Muscle layer of colon (tissue), 2 donors: ENCODE results near the gene INMT.

ENCODE experiments used
- H3K27ac ChIP-seq: one replicate; pipeline ENCODE4 v1.7.0; 2013; ENCODE audit warnings: low read depth, mild to moderate bottlenecking, low read length, moderate library complexity
- H3K27me3 ChIP-seq, 2 donors: one replicate each; pipeline ENCODE4 v1.7.0; 2013; ENCODE audit warnings: low read length in 2 of 2, mild to moderate bottlenecking in 2 of 2; ENCODE audit not compliant: insufficient read depth in 2 of 2, control insufficient read depth in 1 of 2
- H3K36me3 ChIP-seq: one replicate; pipeline ENCODE4 v1.7.0; 2013; ENCODE audit warnings: mild to moderate bottlenecking, low read length; ENCODE audit not compliant: insufficient read depth
- H3K4me1 ChIP-seq: one replicate; pipeline ENCODE4 v1.7.0; 2013; ENCODE audit warnings: mild to moderate bottlenecking, low read length; ENCODE audit not compliant: insufficient read depth
- H3K4me3 ChIP-seq, 2 donors: one replicate each; pipeline ENCODE4 v1.7.0; 2013; ENCODE audit warnings: low read length in 2 of 2, low read depth in 1 of 2, mild to moderate bottlenecking in 1 of 2, moderate library complexity in 1 of 2
- H3K9ac ChIP-seq: one replicate; pipeline ENCODE4 v1.7.0; 2013; ENCODE audit warnings: low read length
- H3K9me3 ChIP-seq: one replicate; pipeline ENCODE4 v1.7.0; 2013; ENCODE audit warnings: mild to moderate bottlenecking, low read length
- donor health status: abdominal sarcoma.
- donor health status: Adenocarcinoma of cecum.

The INMT gene

DNA sequence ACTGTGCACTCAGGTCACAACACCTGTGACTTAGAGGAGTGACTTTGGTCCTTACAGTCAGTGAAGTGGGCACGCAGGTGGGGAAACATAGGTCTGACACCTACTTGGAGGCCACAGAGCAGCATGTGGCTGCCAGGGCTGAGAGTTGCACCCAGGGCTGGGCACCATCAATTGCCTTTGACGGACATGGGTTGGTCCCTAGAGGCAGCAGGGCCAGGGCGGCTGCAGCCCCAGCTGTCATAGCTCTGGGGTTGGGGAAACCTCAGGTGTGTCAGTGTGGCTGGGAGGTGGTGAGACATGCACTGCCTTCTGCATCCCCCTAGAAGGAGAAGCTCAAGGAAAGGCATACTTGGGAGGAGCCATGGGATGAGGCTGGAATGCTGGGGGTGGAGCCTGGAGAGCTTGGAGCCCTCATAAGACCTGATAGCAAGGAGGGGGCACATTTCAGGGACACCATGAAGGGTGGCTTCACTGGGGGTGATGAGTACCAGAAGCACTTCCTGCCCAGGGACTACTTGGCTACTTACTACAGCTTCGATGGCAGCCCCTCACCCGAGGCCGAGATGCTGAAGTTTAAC, at the start of gene INMT:
INMT (plus strand) TSS at position 440 of the 578 bp plus-strand sequence; CDS start at position 456, 16 bp downstream.
- Histone ChIP-seq H3K4me3 (peak within 1 kb of the TSS; percentile 24 to 61), H3K4me1 (peaks cover 37% of the 10 kb centered on the region), H3K27ac (peak within 1 kb of the TSS; percentile 71), H3K9ac (peak within 1 kb of the TSS; percentile 21), H3K27me3 (no peaks in the 10 kb centered on the region), H3K36me3 (no peaks in the 10 kb centered on the region), H3K9me3 (no peaks in the 10 kb centered on the region)

DNA sequence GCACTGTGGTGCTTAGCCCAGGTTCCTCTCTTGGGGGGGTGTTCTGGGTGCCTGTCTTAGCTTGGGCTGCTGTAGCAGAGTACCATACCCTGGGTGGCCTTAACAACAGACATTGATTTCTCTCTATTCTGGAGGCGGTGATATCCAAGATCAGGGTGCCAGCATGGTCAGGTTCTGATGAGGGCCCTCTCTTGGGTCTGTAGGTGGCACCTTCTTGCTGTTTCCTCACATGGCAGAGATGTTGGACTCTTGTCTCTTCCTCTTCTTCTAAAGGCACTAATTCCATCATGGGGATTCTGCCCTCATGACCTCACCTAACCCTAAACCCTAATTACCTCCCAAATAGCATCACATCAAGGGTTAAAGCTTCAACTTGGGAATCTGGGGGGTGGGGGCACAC, 49.7 kb upstream of the INMT start:
- Histone ChIP-seq H3K27ac (no peak overlapping the region), H3K27me3 (no peaks in the 10 kb centered on the region), H3K9me3 (no peaks in the 10 kb centered on the region), H3K9ac (no peak overlapping the region), H3K4me3 (no peak overlapping the region), H3K4me1 (no peaks in the 10 kb centered on the region), H3K36me3 (no peaks in the 10 kb centered on the region)

DNA sequence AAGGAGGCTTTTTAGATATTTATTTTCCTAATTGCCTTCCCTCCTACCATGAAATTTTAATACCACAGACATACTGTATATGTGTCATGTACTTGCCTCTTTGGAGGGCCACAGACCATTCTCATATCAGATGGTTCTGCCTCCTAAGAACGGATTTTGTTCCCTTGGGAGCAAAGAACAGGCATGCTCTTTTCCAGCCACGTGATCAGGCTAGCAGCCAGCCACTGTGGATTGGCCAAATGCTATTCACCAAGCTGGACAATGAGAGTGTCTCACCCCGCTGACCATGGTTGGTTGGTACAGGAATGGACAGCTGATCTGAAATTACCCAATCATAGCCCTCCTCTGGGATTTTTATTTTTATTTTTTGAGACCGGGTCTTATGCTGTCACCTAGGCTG, 48.2 kb upstream of the INMT start:
- no peaks in the 10 kb centered on the region for H3K4me1 ChIP-seq
- no peak overlapping the region for H3K27ac ChIP-seq
- H3K9ac ChIP-seq, result no peak overlapping the region
- no peak overlapping the region for H3K4me3 ChIP-seq
- no peaks in the 10 kb centered on the region for H3K27me3 ChIP-seq
- no peaks in the 10 kb centered on the region for H3K36me3 ChIP-seq
- H3K9me3 ChIP-seq, result no peaks in the 10 kb centered on the region

DNA sequence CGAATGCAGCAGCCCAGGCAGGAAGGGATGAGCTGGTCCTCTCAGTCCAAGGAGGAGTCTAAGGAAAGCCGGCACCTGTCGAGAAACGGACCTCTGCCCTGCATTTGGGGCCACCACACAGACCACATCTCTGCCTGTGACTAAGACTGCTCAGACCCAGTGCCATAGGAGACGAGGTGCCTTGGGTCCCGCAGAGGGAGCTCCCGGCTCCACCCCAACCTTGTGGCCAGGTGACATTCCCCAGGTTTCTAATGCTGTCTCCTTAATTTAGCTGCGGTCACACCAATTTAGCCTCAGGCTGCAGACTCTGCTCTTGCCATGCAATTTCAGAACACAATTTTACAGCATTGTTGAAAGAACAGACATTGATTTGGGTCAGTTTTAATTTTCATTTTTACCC, 46.9 kb upstream of the INMT start:
- no peaks in the 10 kb centered on the region for H3K4me1 ChIP-seq

DNA sequence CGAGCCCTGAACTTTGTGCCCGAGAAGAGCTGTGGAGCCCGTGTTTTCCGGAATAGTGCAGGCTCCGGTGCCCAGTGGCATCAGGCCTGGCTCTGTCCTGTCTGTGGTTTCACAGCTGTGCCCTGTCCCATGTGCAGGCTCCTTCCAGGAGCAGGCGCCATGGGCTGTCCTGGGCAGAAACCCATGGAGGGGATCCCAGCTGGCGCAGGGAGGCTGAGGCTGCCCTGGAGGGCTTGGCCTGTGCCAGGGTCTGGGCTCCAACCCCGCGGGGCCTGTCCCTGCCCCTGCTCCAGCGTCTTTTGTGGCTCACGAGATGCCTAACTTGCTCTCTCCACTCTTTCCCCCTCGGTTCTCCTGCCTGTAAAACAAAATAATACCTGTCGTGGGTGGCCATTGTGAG, 46.3 kb upstream of the INMT start:
- no peaks in the 10 kb centered on the region for H3K36me3 ChIP-seq
- no peak overlapping the region for H3K27ac ChIP-seq
- H3K4me1 ChIP-seq, result no peaks in the 10 kb centered on the region
- no peaks in the 10 kb centered on the region for H3K27me3 ChIP-seq
- H3K9me3 ChIP-seq, result no peaks in the 10 kb centered on the region
- no peak overlapping the region for H3K9ac ChIP-seq
- H3K4me3 ChIP-seq, result no peak overlapping the region

More for the DNA sequence above, 46.9 kb upstream of the INMT start:
- Histone ChIP-seq H3K9me3 (no peaks in the 10 kb centered on the region), H3K36me3 (no peaks in the 10 kb centered on the region), H3K27ac (no peak overlapping the region), H3K27me3 (no peaks in the 10 kb centered on the region), H3K4me3 (no peak overlapping the region), H3K9ac (no peak overlapping the region)

DNA sequence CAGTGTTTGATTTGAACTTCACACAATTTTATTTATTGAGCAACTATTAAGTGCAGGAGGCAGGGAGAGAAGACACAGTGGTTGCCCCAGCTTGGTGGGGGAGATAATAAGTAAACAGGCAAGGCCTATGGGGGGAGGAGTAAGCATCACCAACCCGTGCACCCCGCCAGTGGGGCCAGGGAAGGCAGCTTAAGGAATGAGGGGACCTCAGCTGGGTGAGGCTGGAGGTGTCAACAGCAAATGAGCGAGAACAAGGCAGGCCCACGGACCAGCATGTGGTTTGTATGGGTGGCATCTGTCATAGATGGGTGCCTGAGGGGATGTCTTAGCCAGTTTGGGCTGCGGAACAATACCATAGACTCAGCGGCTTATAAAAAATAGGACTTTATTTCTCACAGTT, 45.6 kb upstream of the INMT start:
- Histone ChIP-seq H3K4me1 (no peaks in the 10 kb centered on the region), H3K9me3 (no peaks in the 10 kb centered on the region), H3K27me3 (no peaks in the 10 kb centered on the region), H3K27ac (no peak overlapping the region), H3K4me3 (no peak overlapping the region), H3K36me3 (no peaks in the 10 kb centered on the region), H3K9ac (no peak overlapping the region)

DNA sequence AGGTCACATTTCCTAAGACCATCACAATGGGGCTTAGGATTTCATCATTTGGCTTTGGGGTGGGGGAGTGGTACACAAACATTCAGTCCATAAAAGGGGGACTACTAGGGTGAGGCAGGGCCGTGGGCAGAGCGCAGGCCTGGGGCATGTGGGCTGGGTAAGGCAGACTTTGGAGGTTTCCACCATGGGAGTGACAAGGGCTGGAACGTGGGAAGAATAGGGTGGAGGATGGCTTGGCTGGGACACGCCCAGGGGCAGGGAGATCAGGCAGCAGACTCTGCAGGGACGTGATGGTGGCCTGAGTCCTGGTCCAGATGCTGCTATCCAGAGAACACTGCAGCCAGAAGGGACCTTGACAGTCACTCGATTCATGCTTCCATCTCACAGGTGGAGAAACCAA, 45.0 kb upstream of the INMT start:
- no peaks in the 10 kb centered on the region for H3K4me1 ChIP-seq
- no peaks in the 10 kb centered on the region for H3K27me3 ChIP-seq
- no peak overlapping the region for H3K27ac ChIP-seq
- no peak overlapping the region for H3K4me3 ChIP-seq
- H3K9me3 ChIP-seq, result no peaks in the 10 kb centered on the region
- H3K36me3 ChIP-seq, result no peaks in the 10 kb centered on the region
- no peak overlapping the region for H3K9ac ChIP-seq

DNA sequence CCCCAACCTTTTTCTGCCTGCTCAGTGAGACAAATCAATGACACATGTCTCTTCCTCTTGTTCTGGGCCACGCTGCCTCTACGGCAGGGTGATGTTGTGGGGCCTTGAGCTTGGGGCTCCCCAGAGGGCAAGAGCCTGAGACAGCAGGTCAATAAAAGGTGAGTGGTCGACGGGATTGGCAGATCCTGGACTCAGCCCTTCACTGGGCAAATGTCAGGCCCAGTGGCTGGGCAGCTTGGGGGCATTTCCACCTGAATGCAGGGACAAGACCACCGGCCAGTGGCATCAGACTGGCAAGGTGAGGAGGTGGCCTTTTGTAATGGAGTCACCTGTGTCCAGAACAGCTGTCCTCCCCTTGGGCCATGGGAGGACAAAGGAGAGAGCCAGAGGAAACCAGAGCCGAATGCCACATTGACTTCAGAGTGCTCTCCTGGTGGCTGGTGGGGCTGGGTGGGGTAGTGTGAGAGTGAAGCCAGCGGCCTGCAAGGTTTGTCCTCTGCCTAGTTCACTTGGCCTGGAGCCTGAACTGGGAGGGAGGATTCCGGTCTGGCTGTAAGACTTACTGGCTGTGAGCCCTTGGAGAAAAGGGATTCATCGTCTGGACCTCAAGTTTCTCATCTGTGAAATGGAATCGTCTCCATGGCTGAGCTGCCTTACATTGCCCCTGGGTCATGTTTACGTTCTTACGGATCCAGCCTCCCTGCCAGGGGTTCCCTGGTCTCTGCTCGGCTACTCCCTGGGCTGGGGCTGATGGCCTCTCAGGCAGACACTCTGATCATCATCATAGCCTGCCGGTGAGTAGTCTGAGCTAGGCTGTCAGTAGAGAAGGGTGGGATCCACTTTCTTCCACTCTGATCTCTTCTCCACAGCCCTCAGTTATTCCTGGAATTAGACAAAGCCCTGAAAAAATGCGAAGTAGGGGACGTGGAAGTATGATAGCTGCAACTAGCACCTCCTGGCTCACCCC, 44.3 kb upstream of the INMT start:
- Histone ChIP-seq H3K9ac (no peak overlapping the region), H3K9me3 (no peaks in the 10 kb centered on the region), H3K27ac (no peak overlapping the region), H3K4me3 (no peak overlapping the region), H3K4me1 (no peaks in the 10 kb centered on the region), H3K27me3 (no peaks in the 10 kb centered on the region), H3K36me3 (no peaks in the 10 kb centered on the region)

DNA sequence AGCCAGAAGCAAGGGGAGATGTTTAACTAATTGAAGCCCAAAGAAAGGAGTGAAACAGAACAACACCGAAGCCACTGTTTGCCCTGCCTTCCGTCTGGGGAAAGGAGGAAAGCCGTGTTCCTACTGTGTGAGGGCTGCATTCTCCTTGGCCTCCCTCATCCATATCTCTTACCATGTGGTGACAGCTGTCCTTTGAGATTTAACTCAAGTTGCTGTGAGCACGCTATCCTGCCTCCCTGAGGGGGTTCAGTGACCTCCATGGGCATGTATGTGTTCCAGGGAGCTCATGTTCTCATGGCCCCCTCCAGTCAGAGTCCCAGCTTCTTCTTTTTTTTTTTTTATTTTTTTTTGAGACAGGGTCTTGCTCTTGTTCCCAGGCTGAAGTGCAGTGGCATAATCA, 43.5 kb upstream of the INMT start:
- Histone ChIP-seq H3K9me3 (no peaks in the 10 kb centered on the region), H3K4me1 (no peaks in the 10 kb centered on the region), H3K27me3 (no peaks in the 10 kb centered on the region), H3K36me3 (no peaks in the 10 kb centered on the region), H3K4me3 (no peak overlapping the region), H3K27ac (no peak overlapping the region), H3K9ac (no peak overlapping the region)

DNA sequence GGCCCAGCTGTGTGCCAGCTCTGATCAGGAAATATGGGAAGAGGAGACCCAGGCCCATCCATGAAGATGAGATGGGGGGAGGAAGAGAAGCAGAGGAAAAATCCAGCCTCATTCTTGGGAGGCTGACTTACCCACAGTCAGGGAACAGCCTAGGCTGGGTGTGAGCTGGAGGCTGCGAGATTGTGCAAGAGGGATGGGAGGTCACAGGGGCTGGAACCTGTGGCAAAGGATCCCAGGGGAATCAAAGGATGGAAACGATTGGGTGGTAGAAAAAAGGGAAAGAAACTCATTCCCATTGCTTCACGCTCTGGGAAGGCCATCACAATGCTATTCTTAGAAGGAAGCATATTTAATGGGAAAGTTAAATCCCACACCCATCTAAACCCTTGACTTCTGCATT, 43.0 kb upstream of the INMT start:
- Histone ChIP-seq H3K9me3 (no peaks in the 10 kb centered on the region), H3K4me3 (no peak overlapping the region), H3K4me1 (no peaks in the 10 kb centered on the region), H3K27me3 (no peaks in the 10 kb centered on the region), H3K9ac (no peak overlapping the region), H3K36me3 (no peaks in the 10 kb centered on the region), H3K27ac (no peak overlapping the region)

DNA sequence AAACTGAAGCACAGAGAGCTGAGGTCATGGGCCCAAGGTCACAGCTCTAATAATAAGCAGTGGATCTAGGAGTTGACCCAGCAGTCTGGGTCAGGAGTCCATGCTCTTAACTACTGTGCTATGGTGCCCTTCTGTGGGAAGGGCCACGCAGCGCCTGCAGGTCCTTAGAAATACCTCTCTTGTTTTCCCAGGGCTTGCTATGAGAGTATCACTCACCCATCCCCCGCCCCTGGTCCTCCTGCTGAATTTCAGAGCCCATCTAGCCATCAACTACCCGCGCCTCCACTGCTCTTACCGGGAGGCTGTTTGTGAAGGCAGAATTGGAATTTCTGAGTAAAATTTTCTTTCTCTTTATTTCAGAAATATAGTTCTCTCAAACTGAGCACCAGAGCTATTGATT, 42.4 kb upstream of the INMT start:
- no peaks in the 10 kb centered on the region for H3K9me3 ChIP-seq
- no peak overlapping the region for H3K9ac ChIP-seq
- no peak overlapping the region for H3K4me3 ChIP-seq
- no peaks in the 10 kb centered on the region for H3K36me3 ChIP-seq
- H3K4me1 ChIP-seq, result no peaks in the 10 kb centered on the region
- no peak overlapping the region for H3K27ac ChIP-seq
- H3K27me3 ChIP-seq, result no peaks in the 10 kb centered on the region

DNA sequence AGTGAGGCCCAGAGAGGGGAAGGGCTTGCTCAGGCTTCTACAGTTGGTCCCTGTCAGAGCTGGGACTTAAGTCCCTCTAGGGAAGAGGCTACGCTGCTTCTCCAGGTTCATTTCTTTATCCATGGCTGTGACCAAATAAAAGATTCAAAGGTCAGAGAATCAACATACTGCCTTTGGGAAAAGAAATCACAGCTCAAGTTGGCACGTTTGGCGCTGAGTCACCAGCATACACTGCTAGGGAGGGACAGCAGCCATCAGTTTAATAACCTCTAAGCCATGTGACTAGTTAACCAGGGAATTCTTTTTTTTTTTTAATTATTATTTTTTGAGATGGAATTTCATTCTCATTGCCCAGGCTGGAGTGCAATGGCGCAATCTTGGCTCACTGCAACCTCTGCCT, 41.3 kb upstream of the INMT start:
- H3K4me3 ChIP-seq, result no peak overlapping the region
- no peak overlapping the region for H3K27ac ChIP-seq
- no peaks in the 10 kb centered on the region for H3K36me3 ChIP-seq
- H3K4me1 ChIP-seq, result no peaks in the 10 kb centered on the region
- no peak overlapping the region for H3K9ac ChIP-seq
- H3K27me3 ChIP-seq, result no peaks in the 10 kb centered on the region
- no peaks in the 10 kb centered on the region for H3K9me3 ChIP-seq
